LNCaP clone FGC (cell line): Measurements from ENCODE around the gene KCNJ18.
"Not testable (repeated sequence)": the region's sequence is repeated elsewhere in the genome, so short reads cannot be mapped to it uniquely, and the experiment has no call there.

Source experiments
- DNase-seq: peaks from one replicate; pipeline ENCODE4 v3.0.0-alpha.2; 2011; ENCODE audit warnings: low read depth
- H3K4me3 ChIP-seq: 2 replicates; pipeline ENCODE4 v1.5.1; 2011; ENCODE audit warnings: mild to moderate bottlenecking, low read depth, low read length, control low read depth
- TF ChIP-seq, protein P1 (sequence below): IDR thresholded peaks from 2 replicates; pipeline ENCODE4 v1.5.1; 2012; ENCODE audit warnings: mild to moderate bottlenecking; ENCODE audit not compliant: control insufficient read depth, insufficient read depth; ENCODE audit errors: extremely low read depth

Gene KCNJ18

DNA sequence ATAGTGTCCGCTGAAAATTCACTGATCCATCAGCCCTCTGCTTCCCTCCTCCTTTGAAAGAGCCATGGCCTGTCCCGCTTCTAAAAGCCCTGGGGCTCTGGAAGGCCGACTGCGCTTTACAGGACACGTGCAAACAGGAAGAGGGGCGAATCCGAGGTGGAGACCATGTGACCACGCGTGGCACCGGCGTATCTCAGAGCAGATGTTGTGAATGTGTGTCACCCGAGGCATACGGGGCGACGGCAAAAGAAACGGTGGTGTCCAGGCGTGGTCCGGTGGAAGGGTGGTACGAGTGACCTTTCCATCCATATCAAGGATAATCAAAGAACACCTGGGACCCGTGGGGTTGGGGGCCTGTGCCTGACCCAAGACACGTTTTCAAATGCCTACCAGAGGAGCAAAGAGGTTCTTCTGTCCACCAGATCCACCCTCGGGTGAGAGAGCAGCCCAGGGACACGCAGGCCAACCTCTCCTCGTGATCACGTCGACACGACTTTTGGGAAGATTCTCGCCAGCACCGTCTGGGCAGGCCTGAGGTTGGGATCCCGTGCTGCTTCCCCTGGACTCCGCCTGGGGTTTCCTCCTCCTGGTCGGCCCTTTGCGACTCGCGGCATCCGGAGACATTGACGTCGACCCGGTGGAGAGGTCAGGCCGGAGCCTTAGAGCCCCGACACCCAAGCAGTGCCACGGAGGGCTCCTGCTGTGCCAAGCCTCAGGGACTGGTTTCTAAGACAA is 7.1 kb upstream of the KCNJ18 start:
- H3K4me3 ChIP-seq, DNase-seq: not testable (repeated sequence)

DNA sequence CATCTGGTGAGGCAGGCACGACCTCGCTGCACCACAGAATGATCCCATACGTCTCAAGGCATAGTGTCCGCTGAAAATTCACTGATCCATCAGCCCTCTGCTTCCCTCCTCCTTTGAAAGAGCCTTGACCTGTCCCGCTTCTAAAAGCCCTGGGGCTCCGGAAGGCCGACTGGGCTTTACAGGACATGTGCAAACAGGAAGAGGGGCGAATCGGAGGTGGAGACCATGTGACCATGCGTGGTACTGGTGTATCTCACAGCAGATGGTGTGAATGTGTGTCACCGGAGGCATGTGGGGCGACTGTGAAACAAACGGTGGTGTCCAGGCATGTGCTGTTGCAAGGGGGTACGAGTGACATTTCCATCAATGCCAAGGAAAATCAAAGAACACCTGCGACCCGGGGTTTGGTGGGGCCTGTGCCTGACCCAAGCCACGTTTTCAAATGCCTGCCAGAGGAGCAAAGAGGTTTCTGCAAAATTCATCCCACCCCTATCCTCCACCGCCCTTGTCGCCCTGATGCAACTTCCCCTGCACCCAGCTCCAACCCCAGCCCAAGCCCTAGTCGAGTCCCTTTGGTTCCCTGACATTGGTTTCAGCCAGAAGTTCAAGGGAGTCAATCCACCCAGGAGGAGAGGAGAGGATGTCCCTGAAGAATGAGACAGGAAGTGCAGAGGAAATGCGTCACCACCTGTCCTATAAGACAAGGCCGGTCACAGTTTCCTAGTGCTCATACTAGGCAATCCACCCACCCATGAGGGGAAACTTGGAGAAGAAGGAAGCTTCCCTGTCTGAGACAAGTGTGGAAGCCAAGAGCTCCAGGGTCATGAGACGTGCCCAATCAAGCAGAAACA is 5.9 kb upstream of the KCNJ18 start:
- TF ChIP-seq, protein P1, sequence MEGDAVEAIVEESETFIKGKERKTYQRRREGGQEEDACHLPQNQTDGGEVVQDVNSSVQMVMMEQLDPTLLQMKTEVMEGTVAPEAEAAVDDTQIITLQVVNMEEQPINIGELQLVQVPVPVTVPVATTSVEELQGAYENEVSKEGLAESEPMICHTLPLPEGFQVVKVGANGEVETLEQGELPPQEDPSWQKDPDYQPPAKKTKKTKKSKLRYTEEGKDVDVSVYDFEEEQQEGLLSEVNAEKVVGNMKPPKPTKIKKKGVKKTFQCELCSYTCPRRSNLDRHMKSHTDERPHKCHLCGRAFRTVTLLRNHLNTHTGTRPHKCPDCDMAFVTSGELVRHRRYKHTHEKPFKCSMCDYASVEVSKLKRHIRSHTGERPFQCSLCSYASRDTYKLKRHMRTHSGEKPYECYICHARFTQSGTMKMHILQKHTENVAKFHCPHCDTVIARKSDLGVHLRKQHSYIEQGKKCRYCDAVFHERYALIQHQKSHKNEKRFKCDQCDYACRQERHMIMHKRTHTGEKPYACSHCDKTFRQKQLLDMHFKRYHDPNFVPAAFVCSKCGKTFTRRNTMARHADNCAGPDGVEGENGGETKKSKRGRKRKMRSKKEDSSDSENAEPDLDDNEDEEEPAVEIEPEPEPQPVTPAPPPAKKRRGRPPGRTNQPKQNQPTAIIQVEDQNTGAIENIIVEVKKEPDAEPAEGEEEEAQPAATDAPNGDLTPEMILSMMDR = no peak
- H3K4me3 ChIP-seq = no peak overlapping the region
- DNase-seq = no peak

DNA sequence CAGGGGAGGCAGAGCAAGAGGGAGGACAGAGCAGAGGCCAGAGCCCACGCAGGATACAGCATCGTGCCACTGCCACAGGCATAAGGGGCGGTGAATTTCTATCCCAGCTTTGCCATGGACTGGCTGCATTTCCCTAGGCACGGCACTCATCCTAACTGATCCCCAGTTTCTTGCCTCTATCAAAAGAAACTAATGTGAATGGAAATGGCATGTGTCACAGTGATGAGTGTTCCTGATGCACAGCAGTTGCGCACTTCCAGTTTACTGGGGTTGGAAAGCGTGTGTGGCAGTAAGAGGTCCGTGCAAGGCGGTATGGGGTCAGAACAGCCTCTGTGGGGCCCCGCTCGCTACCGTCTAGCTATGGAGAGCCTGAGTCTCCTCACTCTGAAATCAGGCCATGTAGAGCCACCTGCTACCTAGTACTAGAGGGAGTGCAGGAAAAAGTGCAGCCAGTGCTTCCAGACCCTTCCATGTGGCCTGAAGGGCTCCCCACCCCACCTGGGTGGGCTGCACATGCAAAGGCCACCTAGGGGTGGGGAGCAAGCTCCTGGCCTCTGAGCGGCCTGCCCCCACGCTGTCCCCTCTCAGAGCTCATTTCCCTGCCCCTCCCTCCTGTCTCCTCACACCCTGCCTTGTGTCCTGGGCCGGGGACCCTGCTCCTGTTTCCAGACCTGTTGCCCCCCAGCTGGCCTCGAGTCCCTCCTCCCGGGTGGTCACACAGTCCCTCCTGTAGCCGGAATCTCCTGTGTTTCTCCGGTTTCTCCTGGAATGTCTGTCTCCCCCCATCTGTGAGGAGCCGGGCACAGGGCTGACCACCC is 5.0 kb upstream of the KCNJ18 start:
- TF ChIP-seq, protein P1 = no peak
- DNase-seq = no peak
- no peak overlapping the region for H3K4me3 ChIP-seq

DNA sequence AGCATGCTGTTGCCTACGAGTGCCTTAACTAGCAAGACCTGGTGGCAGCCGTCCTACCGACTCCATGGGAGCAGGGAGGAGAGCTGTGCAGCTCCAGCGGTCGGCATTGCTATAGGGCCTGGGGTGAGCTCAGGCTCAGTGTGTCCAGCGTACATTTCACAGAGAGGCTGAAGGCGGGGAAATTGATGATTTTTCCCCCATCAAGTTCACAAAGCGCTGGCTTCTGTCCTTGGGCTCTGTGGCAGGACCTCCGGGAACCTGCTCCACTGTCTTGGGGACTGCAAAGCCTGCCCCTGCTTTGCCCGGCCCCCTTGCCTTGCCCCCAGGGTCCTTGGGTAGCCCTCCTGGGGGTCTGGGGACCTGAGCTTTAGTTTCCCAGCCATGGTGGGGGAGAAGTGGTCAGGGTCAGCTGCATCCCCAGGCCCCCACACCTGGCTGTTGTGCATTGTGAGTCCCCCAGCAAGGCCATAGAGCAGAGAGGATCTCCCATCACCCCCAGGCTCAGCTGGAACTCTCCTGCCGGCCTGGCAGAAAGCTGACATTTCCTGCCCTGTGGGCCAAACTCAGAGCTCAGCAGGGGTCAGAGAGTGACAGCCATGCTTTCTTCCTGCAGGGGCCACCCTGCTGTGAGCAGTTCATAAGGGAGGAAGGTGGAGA is 3.9 kb upstream of the KCNJ18 start:
- no peak overlapping the region for H3K4me3 ChIP-seq
- no peak for DNase-seq
- TF ChIP-seq, protein P1 = no peak

DNA sequence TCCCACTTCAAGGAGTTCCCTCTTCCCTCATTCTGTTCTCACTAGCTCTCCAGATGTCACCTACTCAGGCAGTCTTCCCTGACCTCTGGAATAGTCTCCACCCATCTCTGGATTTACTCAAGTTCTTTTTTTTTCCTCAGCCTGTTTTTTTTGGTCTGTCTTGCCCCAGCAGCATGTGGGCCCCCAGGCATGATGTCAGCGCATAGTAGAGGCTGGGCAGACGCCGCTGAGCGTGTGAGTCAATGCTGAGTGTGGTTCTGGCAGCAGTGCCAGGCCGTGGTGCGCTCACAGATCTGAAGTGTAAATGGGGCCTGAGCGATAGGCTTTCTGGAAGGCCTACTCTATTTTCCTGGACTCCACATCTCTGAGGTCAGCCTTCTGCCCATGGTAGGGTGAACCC is 2.7 kb upstream of the KCNJ18 start:
- no peak for DNase-seq
- TF ChIP-seq, protein P1 = no peak
- H3K4me3 ChIP-seq = no peak overlapping the region

DNA sequence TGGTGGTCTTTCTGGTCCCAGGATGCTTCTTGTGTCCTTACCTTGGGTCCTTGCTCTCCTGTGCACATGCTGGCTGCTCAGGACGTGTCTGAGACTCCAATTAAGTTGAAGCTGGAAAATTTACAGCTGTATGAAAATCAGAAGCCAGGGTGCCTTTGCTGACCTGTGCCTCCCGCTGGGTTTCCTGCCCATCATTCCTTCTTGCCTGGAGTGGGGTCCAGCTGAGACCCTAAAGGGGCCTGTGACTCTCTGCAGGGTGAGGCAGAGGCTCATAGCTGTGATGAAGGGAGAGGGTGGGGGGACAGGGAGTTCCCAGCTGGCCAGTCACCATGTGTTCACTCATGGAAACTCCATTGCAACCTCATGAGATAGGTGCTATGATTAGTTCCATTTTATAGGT is 1.5 kb upstream of the KCNJ18 start:
- not testable (repeated sequence) for H3K4me3 ChIP-seq, DNase-seq

DNA sequence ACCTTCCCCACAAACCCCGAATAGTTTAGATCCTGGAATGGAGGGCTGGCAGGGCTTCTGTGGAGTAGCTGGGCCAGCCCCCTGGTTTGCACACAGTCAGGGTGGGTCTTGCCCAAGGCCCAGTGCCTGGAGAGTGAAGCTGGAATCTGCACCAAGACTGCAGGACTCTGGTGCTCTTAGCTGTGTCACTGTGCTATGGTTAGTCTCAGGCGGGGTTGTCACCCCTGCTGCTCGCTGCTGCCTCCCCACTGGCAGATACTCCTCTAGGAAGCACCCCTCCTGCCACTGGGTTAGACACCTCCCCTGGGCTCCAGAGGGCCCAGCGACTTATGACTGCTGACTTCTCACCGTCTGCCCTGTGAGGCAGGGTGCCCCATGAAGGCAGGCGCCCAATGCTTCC is 842 bp upstream of the KCNJ18 start:
- not testable (repeated sequence) for DNase-seq, H3K4me3 ChIP-seq

DNA sequence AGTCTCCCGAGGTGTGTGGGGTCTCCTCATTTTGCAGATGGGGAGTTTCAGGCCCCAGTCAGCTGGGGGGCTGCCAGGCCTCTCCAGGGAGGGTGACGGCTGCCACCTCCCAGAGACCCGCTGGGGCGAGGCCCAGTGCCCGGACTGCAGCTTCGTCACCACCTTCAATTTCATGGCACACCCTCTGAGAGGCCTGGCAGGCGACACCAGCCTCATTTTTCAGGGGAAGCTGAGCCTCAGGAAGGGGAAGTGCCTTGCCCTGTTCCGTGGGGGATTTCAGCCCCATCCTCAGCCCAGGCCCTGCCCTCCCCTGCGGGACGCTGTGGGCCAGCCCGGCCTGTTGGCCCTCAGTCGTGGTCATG is 362 bp downstream of the KCNJ18 start:
- DNase-seq, H3K4me3 ChIP-seq: not testable (repeated sequence)

DNA sequence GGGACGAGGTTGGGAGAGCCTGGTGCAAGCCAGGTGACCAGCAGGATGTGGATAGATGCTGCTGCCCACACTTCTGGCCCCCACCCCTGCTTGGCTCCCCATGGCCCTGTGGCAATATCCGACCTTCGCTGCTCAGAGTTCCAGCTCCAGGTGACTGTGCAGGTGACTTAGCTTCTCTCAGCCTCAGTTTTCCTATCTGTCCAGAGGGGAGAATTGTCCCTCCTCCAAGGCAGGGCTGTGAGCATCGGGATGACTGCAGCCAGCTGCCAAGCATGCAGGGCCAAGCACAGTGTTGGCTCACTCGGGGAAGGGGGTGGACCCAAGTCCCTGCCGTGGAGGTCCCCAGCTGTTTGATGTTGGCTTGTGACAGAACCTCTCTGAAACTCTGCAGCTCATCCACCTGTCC is 1.1 kb downstream of the KCNJ18 start:
- H3K4me3 ChIP-seq, DNase-seq: not testable (repeated sequence)

DNA sequence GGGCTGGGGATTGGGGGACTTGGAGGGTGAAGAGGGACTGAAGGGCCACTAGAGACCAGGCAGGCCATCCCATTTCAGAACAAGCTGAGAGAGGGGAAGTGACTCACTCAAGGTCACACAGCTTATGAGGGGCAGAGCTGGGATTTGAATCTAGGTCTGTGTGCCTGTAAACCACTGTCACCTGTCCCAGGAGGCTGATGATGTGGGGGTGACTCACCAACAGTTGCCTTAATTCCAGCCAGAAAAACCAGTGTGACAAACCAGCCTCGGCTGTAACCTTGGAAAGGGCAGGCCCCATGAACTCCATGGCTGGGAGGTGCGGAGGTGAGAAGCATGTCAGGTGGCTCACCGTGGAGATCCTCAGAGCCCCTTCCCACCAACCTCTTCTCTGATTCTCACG is 1.6 kb downstream of the KCNJ18 start:
- not testable (repeated sequence) for DNase-seq, H3K4me3 ChIP-seq

DNA sequence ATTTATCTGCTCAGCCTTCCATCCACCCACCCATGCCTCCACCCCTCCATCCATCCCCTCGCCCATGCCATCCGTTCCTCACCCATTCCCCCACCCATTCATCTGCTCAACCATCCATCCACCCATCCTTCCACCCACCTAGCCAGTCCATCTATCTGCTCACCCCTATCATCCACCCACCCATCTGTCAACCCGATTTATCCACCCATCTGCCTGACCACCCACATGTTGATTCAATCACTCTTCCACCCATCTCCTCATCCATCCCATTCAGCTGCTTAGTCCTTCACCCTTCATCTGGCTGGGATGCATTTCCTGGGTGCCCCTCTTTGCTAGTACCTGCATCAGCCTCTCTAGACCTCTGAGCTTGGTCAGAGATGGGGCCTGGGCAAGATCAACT is 3.9 kb downstream of the KCNJ18 start:
- not testable (repeated sequence) for DNase-seq

DNA sequence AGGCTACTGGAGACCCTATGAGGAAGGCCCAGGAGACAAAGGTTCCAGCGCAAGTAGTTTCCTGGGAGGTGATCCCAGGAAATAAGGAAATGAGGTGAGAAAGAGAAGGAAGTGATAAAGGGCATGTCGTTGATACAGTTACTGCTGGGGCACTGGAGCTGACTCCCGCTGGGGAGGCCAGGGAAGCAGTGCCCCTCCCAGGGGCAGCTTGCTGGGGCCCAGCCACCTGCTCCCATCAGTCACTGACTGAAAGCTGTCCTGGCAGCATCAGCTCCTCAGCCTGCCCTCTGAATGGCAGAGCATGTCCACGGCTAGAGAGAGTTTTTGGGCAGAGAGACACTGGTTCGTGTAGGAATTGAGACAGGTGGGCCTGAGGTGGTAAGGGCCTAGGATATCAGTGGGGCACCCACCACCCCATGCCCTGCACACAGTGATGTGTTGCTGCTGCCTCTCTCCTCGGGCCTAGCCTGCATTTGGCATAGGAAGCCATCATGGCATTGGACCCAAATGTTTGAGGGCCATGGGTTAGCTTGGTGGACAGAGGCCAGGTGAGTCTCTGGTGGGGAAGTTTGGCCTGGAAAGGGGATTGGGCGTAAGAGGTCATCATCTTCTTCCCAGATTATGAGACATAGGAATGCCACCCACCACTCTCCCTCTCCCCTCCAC is 4.7 kb downstream of the KCNJ18 start:
- not testable (repeated sequence) for DNase-seq, H3K4me3 ChIP-seq

More for the DNA sequence above, 3.9 kb downstream of the KCNJ18 start:
- H3K4me3 ChIP-seq = not testable (repeated sequence)

DNA sequence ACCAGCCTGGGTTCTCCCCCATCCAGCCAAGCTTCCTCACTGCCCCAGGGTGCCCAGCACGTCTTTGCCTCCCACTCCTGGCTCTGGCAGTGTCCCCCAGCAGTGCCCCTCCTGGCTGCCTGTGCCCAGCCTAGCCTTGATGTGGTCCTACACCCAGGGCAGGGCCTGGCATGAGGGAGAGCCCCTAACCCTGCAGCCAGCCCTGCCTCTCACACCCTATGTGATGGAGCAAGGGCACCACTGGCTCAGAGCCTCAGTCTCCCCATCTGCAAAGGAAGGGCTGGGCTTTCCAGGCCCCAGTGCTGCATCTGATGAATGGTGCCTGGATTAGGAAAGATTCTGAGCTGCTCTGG is 5.2 kb downstream of the KCNJ18 start:
- H3K4me3 ChIP-seq, DNase-seq: not testable (repeated sequence)
